Esophagus muscularis mucosa (tissue), 4 donors: ENCODE measurements around the gene PRTN3. TPM values are rescaled to one million over a fixed set of nuclear protein-coding genes. Genes with fewer than 3 reads are reported as not detected.
A peak's percentile ranks its signal among the peaks of the same experiment; 100 is the strongest.

Experiments used
- DNase-seq: peaks from one replicate; pipeline ENCODE4 v3.0.0-alpha.2; 2017; ENCODE audit errors: extremely low spot score
- H3K27ac ChIP-seq, 4 donors: fragments of 200-600 bp; sonication (generic); replicated peaks in 1 of 4; 1 replicate in 3 of 4; 2 replicates in 1 of 4; pipeline ENCODE4 v1.5.1; 2016 to 2019; ENCODE audit warnings: mild to moderate bottlenecking in 1 of 4
- H3K27me3 ChIP-seq, 4 donors: fragments of 200-600 bp; sonication (generic); one replicate each; pipeline versions ENCODE4 v1.5.1 to v1.6.0; 2016 to 2019
- H3K36me3 ChIP-seq, 4 donors: fragments of 200-600 bp; sonication (generic); one replicate each; pipeline ENCODE4 v1.5.1; 2016 to 2019
- H3K4me1 ChIP-seq, 4 donors: fragments of 200-600 bp; sonication (generic); one replicate each; pipeline ENCODE4 v1.5.1; 2016 to 2019
- H3K4me3 ChIP-seq, 4 donors: fragments of 200-600 bp; sonication (generic); 1 replicate in 2 of 4; 2 replicates in 2 of 4; pipeline ENCODE4 v1.5.1; 2016 to 2019; ENCODE audit warnings: mild to moderate bottlenecking in 4 of 4, moderate library complexity in 1 of 4
- H3K9me3 ChIP-seq, 4 donors: fragments of 200-600 bp; sonication (generic); 1 replicate in 3 of 4; 2 replicates in 1 of 4; pipeline ENCODE4 v1.5.1; 2016 to 2019
- CTCF ChIP-seq, 3 experiments: fragments of 200-600 bp in 2 of 3; fragments of 450-650 bp in 1 of 3; sonication (generic) in 2 of 3; IDR thresholded peaks; one replicate each; pipeline ENCODE4 v1.5.1; 2017 to 2019; ENCODE audit warnings: antibody characterized with exemption in 3 of 3, mild to moderate bottlenecking in 2 of 3, moderate library complexity in 1 of 3
- EP300 ChIP-seq: sonication (generic); formaldehyde crosslinking; IDR thresholded peaks from one replicate; pipeline ENCODE4 v1.6.1; 2017; ENCODE audit warnings: antibody characterized with exemption
- POLR2A ChIP-seq: fragments of 450-650 bp; IDR thresholded peaks from one replicate; pipeline ENCODE4 v1.6.1; 2017; ENCODE audit warnings: antibody characterized with exemption, moderate library complexity, mild to moderate bottlenecking, low read depth
- POLR2AphosphoS5 ChIP-seq, 2 donors: sonication (generic); formaldehyde crosslinking; IDR thresholded peaks; one replicate each; pipeline ENCODE4 v1.6.1; 2017; ENCODE audit warnings: antibody characterized with exemption in 2 of 2
- WGBS: methylation state at CpG from one replicate; pipeline ENCODE4 v1.1.5; 2018; 5-methylcytosine and 5-hydroxymethylcytosine counted together
- intact Hi-C: fragments of 100-400 bp; cut with DNase I; formaldehyde crosslinking; loops from one replicate; pipeline ENCODE4 v1.15.1; 2023
- total RNA-seq, 4 donors: library from RNA; depleted of rRNA; stranded (reverse); fragments of >200 nt; gene quantifications; one replicate each; pipeline versions ENCODE4 v1.1.0 to v1.2.1, GENCODE V29; 2016

Gene PRTN3
- total RNA-seq, 4 donors from 2014 or later: 1.2 TPM; not detected in 3

- Histone ChIP-seq H3K4me3 (no peak overlapping the region), H3K9me3 (no peaks in the 10 kb centered on the region), H3K36me3 (no peaks in the 10 kb centered on the region), H3K4me1 (peaks cover 11 to 36% (median 35%) of the 10 kb centered on the region in 4 donors), H3K27me3 (peaks cover 0 to 88% (median 31%) of the 10 kb centered on the region in 4 donors), H3K27ac (peak overlapping the region in 2 of 4 donors; percentile 65 to 79)
- DNase-seq: no peak
- TF ChIP-seq POLR2A: no peak
- no peak for TF ChIP-seq CTCF (IDR thresholded peaks at IDR 0.05)
- no peak for TF ChIP-seq POLR2AphosphoS5 (IDR thresholded peaks at IDR 0.05)
- TF ChIP-seq EP300: no peak
- intact Hi-C loops: loop anchor here (2.0 kb wide), 1 partner anchor 63 kb away; no protein-coding TSS in a partner anchor
- WGBS: 92% methylated on average over 9 of the region's 9 CpGs
Measured at GRCh38 chr19:858284-858683, 17.5 kb downstream of the PRTN3 start.

GRCh38 chr19:858868-859843 is 18.4 kb downstream of the PRTN3 start, which contains the start of gene CFD:
Gene CFD (plus strand): TSS chr19:859664. CDS start chr19:859690, 26 bp downstream.
- H3K27me3 ChIP-seq: peaks cover 0 to 83% (median 29%) of the 10 kb centered on the region in 4 donors
- no peak for DNase-seq
- WGBS: 49% methylated on average over 12 of the region's 24 CpGs
- intact Hi-C loops: loop anchor here (2.0 kb wide), 1 partner anchor 62 kb away; no protein-coding TSS in a partner anchor
- H3K27ac ChIP-seq: peak within 1 kb of the TSS; percentile 58 to 79 (median 66)
- peak within 1 kb of the TSS; percentile 47 to 63 (median 48) for H3K4me3 ChIP-seq
- H3K4me1 ChIP-seq: peaks cover 16 to 45% (median 42%) of the 10 kb centered on the region in 4 donors
- H3K36me3 ChIP-seq: no peaks in the 10 kb centered on the region
- peak; percentile 56 for TF ChIP-seq POLR2A
- TF ChIP-seq EP300: no peak
- peak; percentile 27 to 85 for TF ChIP-seq POLR2AphosphoS5 (IDR thresholded peaks at IDR 0.05)
- TF ChIP-seq CTCF (IDR thresholded peaks at IDR 0.05): no peak
- H3K9me3 ChIP-seq: no peaks in the 10 kb centered on the region

DNA sequence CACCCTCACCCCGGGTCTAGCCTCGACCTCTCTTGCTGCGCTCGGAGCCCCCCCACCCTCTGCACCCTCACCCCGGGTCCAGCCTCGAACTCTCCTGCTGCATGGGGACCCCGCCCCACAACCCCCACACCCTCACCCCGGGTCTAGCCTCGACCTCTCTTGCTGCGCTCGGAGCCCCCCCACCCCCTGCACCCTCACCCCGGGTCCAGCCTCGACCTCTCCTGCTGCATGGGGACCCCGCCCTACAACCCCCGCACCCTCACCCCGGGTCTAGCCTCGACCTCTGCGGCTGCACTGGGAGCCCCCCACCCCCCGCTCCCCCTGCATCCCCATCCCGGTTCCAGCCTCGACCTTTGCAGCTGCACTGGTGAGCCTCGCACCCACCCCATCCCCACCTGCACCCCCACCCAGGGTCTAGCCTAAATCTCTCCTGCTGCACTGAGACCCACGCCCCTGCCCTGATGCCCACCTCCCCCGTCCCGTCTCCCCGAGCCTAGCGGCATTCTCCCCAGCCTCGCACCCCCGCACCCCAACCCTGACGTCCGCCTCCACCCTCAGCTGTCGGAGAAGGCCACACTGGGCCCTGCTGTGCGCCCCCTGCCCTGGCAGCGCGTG is 20.4 kb downstream of the PRTN3 start:
- intact Hi-C loops: loop anchor here (5.0 to 10.0 kb wide), 3 partner anchors 56 to 194 kb away; partner anchors contain the start of gene WDR18
- Histone ChIP-seq H3K36me3 (no peaks in the 10 kb centered on the region), H3K4me3 (peak overlapping the region; percentile 47 to 63 (median 48)), H3K9me3 (no peaks in the 10 kb centered on the region), H3K27me3 (peaks cover 0 to 64% (median 29%) of the 10 kb centered on the region in 4 donors), H3K4me1 (peaks cover 16 to 46% (median 44%) of the 10 kb centered on the region in 4 donors), H3K27ac (no peak overlapping the region)
- TF ChIP-seq POLR2AphosphoS5 (IDR thresholded peaks at IDR 0.05) (no peak), EP300 (no peak), CTCF (IDR thresholded peaks at IDR 0.05) (no peak), POLR2A (no peak)
- no peak for DNase-seq
- WGBS: 43% methylated on average over 5 of the region's 35 CpGs

DNA sequence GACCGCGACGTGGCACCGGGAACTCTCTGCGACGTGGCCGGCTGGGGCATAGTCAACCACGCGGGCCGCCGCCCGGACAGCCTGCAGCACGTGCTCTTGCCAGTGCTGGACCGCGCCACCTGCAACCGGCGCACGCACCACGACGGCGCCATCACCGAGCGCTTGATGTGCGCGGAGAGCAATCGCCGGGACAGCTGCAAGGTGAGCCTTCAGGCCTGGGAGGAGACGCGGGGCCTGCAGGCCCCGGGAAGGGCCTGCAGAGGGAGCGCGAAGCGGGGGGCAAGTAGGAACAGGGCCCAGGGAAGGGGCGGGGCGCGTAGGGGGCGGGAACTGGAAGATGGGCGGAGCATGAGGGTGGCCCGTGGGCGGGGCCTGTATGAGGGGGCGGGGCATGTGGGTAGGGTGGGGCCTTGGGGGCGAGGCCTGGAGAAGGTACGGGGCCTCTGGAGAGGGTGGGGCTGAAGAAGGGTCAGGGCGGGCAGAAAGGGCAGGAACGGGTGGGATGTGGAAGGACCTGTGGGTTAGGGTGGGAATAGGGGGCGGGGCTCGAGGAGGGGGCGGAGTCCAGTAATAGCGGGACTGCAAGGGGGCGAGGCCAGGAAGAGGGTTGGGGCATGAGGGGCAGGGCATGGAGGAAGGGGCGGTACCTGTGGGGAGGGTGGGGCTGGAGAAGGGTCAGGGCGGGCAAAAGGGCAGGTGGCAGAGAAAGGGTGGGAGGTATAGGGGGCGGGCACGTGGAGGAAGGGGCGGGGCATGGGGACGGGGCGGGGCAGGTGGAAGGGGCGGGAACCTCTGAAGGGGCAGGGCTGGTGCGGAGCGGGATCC is 21.2 kb downstream of the PRTN3 start:
- Histone ChIP-seq H3K4me3 (peak overlapping the region in 3 of 4 donors; percentile 7 to 20 (median 16)), H3K4me1 (peaks cover 16 to 46% (median 44%) of the 10 kb centered on the region in 4 donors), H3K27me3 (peaks cover 0 to 57% (median 29%) of the 10 kb centered on the region in 4 donors), H3K36me3 (no peaks in the 10 kb centered on the region), H3K9me3 (no peaks in the 10 kb centered on the region), H3K27ac (no peak overlapping the region)
- intact Hi-C loops: loop anchor here (5.0 to 10.0 kb wide), 3 partner anchors 57 to 195 kb away; partner anchors contain the start of gene WDR18
- no peak for DNase-seq
- TF ChIP-seq CTCF (IDR thresholded peaks at IDR 0.05): peak in 1 of 3 experiments; percentile 10
- no peak for TF ChIP-seq POLR2AphosphoS5 (IDR thresholded peaks at IDR 0.05)
- WGBS: 10% methylated on average over 27 of the region's 60 CpGs
